ENCODE measurements around the gene IFITM5.

IFITM5 gene

GRCh38 chr11:257766-258493 lies 41.4 kb downstream of the IFITM5 start:
- DNase-seq, result no peak

- DNase-seq, result no peak
These were observed 42.2 kb downstream of the IFITM5 start for GRCh38 chr11:256952-257737.

- DNase-seq, result no peak
These were observed 43.5 kb downstream of the IFITM5 start for GRCh38 chr11:255816-256215.

- DNase-seq, result no peak
These were observed 44.1 kb downstream of the IFITM5 start for GRCh38 chr11:255176-255575.

- no peak for DNase-seq
These were observed 45.4 kb downstream of the IFITM5 start for GRCh38 chr11:253886-254270.

- DNase-seq, result no peak
These were observed 46.0 kb downstream of the IFITM5 start for GRCh38 chr11:253160-253885.

- no peak for DNase-seq
These were observed 46.7 kb downstream of the IFITM5 start for GRCh38 chr11:252666-253065.

GRCh38 chr11:251550-251949 lies 47.8 kb downstream of the IFITM5 start:
- DNase-seq, result no peak

GRCh38 chr11:250740-251299 lies 48.5 kb downstream of the IFITM5 start:
- no peak for DNase-seq

GRCh38 chr11:250274-250673 lies 49.1 kb downstream of the IFITM5 start:
- DNase-seq, result no peak

- DNase-seq, result no peak
These were observed 50.3 kb downstream of the IFITM5 start for GRCh38 chr11:249062-249461.
